Activated naive CD4-positive, alpha-beta T cell treated with anti-CD3 and anti-CD28 coated beads, Interleukin-2, amount 50 U/mL, for 24 hours (primary cell): ENCODE measurements around the gene INAFM2.

Experiments
- H3K27ac Mint-ChIP-seq: one replicate; pipeline ENCODE4 v1.8.0; 2021; ENCODE audit warnings: mild to moderate bottlenecking, mixed read lengths
- H3K27me3 Mint-ChIP-seq: one replicate; pipeline ENCODE4 v1.8.0; 2021; ENCODE audit warnings: mixed read lengths
- H3K36me3 Mint-ChIP-seq: one replicate; pipeline ENCODE4 v1.8.0; 2021; ENCODE audit warnings: mixed read lengths
- H3K4me1 Mint-ChIP-seq: one replicate; pipeline ENCODE4 v1.8.0; 2021; ENCODE audit warnings: mixed read lengths
- H3K4me3 Mint-ChIP-seq: one replicate; pipeline ENCODE4 v1.8.0; 2021; ENCODE audit warnings: mild to moderate bottlenecking, mixed read lengths
- H3K9me3 Mint-ChIP-seq: one replicate; pipeline ENCODE4 v1.8.0; 2021; ENCODE audit warnings: mixed read lengths

Gene INAFM2

DNA sequence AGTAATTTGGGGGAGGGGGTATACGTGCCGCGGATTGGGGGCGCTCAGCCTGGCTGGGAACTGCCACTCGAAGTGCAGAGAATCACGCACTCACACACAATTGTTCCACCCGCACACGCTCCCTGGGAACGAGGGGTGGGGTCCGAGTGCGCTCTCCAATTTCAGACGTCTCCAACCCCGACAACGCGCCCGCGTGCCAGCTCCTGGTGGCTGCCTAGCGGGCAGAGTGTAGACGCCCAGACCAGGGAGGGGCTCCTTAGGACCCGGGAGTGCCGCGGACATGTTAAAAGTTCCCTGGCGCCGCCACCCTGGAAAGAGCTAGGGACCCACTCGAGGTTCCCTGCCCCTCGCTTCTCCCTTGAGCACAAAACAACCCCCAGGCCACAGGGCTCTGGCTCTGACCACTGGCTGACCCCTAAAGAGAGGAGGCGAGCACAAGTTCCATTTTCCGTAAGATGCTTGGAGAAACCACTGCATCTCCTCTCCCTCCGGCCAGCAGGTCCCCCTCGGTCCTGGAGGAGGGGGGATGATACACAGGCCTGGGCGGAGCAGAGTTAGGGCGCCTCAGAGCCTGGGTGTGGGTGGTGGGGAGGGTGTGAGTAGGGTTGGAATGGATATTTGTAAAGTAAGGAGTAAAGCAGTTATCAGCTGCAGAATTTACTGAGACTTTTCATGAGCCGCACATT is 39.7 kb upstream of the INAFM2 start:
- Mint-ChIP-seq H3K27me3 (peaks cover 8% of the 10 kb centered on the region), H3K36me3 (no peaks in the 10 kb centered on the region), H3K27ac (no peak overlapping the region), H3K4me3 (peak overlapping the region; percentile 36), H3K9me3 (no peaks in the 10 kb centered on the region), H3K4me1 (no peaks in the 10 kb centered on the region)

DNA sequence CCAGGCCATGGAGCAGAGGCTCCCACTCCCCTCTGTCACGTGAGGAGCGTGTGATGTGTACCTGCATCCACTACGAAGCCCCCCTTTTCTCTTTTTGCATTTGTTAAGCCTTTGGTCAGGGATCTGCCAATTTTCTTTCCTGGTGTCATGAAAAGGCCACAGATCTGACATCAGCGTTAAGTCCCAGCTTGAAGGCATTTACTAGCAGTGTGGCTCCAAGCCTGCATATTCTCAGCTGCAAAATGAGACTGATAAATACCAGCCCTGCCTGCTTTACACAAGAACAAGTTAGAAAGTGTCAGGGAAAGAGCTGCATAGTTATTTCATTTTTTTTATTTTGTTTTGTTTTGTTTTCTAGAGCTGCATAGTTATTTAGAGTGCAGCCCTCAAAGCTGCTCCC is 38.3 kb upstream of the INAFM2 start:
- no peak overlapping the region for H3K27ac Mint-ChIP-seq
- H3K27me3 Mint-ChIP-seq = peaks cover 6% of the 10 kb centered on the region
- peaks cover 3% of the 10 kb centered on the region for H3K4me1 Mint-ChIP-seq
- H3K36me3 Mint-ChIP-seq = peaks cover 4% of the 10 kb centered on the region
- no peaks in the 10 kb centered on the region for H3K9me3 Mint-ChIP-seq
- H3K4me3 Mint-ChIP-seq = peak overlapping the region; percentile 4

DNA sequence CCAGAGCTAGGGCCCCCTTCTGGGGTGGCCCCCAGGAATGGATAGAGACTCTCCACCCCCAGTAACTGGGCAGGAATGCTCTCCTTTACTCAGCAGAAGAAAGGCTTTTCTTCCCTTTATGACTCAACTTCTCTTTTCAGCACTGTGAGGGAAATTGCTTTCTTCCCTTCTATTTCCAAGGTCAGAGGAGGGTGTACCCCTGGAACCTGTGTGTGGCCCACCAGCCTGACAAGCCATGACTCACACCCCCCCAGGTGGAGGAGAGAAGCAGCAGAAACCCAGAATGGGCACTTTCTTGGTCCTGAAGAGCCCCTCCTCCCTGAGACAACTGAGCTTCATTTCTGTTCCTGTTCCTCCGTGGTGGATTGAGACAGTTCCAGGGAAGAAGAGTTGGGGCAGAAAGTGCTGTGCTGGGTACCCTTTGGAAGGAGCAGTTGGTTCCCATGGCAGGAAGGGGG is 37.9 kb upstream of the INAFM2 start:
- Mint-ChIP-seq H3K27ac (no peak overlapping the region), H3K4me3 (no peak overlapping the region), H3K9me3 (no peaks in the 10 kb centered on the region), H3K4me1 (peaks cover 3% of the 10 kb centered on the region), H3K36me3 (peaks cover 4% of the 10 kb centered on the region), H3K27me3 (peaks cover 3% of the 10 kb centered on the region)

DNA sequence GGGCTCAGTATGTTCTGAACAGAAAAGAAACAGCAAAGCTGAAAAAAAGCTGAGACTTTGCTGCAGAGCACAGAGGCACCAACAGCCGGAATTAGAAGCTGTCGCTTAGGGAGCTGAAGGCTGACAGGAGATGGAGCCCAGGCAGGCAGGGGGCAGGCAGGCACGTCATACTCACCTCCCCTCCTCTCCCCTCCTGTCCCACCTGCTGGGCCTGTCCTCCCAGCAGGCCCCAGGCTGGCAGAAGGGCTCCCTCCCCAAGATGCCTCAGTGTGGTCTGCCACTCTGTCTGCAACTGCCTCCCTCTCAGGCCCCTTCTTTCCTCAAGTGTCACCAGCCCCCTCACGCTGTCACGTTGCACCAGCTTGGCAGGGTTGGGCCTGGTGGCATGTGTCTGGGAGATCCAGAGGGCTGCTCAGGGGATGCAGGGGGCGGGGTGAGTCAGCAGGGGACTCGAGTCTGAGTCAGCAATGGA is 37.4 kb upstream of the INAFM2 start:
- H3K27me3 Mint-ChIP-seq = peaks cover 1% of the 10 kb centered on the region
- H3K4me1 Mint-ChIP-seq = peaks cover 3% of the 10 kb centered on the region
- H3K9me3 Mint-ChIP-seq = no peaks in the 10 kb centered on the region
- H3K27ac Mint-ChIP-seq = no peak overlapping the region
- peaks cover 4% of the 10 kb centered on the region for H3K36me3 Mint-ChIP-seq
- H3K4me3 Mint-ChIP-seq = no peak overlapping the region

DNA sequence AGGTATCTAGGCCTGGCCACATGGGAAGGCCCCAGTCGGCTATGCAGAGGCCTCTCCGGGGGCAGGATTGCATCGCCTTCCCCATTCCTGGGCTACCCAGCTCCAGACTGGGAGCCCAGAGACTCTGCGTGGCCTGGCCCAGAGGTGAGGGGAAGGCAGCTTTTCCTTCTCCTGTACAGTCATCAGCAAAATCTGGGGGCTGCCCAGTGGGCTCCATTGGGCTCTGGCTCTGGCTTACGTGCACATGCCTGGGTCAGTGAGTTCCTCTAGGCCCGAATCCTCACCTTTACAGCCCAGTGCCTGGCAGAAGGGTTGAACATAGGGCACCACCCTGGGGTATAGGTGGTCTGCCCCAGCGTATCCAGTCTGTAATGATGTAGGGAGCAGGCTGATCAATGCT is 36.7 kb upstream of the INAFM2 start:
- Mint-ChIP-seq H3K27me3 (no peaks in the 10 kb centered on the region), H3K27ac (no peak overlapping the region), H3K36me3 (peaks cover 4% of the 10 kb centered on the region), H3K4me1 (peaks cover 3% of the 10 kb centered on the region), H3K4me3 (no peak overlapping the region), H3K9me3 (no peaks in the 10 kb centered on the region)

DNA sequence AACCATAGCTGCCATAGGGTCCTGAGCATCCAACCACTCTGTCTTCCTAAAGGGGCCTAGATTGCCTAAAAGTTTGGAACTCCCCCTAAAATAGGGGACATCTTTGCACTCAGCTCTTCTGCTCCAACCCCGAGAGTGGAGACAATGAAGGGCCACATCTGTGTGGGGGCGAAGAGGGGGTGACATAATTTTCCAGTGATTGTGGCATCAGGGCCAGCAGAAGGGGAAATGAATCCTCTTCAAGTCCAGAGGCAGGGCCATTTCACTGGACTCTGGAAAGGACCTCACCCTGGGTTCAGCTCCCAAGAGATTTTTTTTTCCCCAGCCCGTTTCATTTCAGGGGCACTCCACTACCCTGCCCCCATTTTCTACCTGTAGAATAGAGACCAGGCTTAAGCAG is 36.0 kb upstream of the INAFM2 start:
- Mint-ChIP-seq H3K4me1 (peaks cover 3% of the 10 kb centered on the region), H3K9me3 (no peaks in the 10 kb centered on the region), H3K27ac (no peak overlapping the region), H3K27me3 (no peaks in the 10 kb centered on the region), H3K36me3 (peaks cover 4% of the 10 kb centered on the region), H3K4me3 (no peak overlapping the region)

DNA sequence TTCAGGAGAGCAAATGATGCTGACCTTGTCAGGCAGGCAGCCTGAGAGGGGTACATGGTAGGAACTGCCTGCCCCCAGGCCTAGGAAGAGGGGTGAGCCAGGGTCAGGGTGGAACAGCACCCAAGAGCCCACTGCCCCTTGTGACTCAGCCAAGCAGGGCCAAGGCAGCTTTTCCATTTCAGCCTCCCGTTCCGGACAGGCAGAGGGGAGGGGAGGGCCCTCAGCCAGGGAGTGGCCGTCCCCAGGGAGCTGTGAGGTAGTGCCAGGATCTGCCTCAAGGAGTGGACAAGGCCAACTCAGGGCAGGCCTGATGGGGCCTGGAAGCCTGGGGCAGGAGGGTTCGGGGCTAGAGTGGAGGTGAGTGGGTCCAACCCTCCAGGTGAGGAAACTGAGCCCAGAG is 35.5 kb upstream of the INAFM2 start:
- Mint-ChIP-seq H3K36me3 (peaks cover 4% of the 10 kb centered on the region), H3K4me3 (no peak overlapping the region), H3K27ac (no peak overlapping the region), H3K9me3 (no peaks in the 10 kb centered on the region), H3K27me3 (no peaks in the 10 kb centered on the region), H3K4me1 (peaks cover 3% of the 10 kb centered on the region)

DNA sequence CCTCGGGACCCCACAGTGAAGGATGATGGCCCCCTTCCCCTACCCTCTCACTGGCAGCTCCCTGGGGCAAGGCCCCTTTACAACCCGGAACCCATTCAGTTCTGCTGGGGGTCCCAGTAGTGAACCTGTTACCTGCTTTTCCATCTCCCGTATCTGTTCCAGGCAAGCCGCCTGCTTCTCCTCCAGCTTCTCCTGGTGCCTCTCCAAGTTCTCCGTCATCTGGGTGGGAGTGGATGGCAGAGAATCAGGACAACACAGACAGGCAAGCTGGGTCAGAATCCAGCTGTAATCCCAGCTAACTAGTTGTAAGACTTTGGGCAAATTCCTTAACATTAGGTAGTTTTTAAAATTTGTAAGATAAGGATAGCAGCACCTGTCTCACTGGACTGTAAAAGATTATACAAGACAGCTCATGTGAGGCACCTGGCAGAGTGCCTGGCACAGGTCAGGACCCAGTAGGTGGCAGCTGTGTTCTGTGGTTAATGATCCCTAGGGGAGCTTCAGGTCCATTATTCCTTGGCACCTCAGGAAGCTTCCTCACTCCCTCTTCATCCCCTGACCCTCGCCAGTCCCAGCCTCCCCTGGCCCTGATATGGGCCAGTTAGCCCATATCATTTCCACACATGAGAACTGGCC is 34.2 kb upstream of the INAFM2 start:
- Mint-ChIP-seq H3K4me3 (no peak overlapping the region), H3K27me3 (no peaks in the 10 kb centered on the region), H3K27ac (no peak overlapping the region), H3K9me3 (no peaks in the 10 kb centered on the region), H3K4me1 (peaks cover 3% of the 10 kb centered on the region), H3K36me3 (peaks cover 4% of the 10 kb centered on the region)

DNA sequence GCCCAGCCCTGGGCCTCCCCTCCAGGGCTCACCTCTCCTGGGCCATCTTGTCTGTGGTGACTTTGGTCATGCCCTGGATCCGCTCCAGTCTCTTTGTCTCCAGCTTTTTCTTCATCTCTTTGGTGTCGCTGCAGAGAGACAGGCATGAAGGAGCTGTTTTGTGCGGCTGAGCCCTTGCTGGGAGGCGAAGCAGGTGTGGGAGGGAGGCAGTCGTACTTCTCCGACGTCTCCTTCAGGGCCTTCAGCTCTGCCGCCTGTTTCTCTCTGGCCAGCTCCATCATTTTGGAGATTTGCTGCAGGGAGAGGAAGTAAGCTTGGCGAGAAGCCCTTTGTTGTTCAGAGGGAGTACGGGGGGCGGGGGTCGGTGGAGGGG is 33.0 kb upstream of the INAFM2 start:
- H3K4me1 Mint-ChIP-seq = peaks cover 3% of the 10 kb centered on the region
- no peaks in the 10 kb centered on the region for H3K9me3 Mint-ChIP-seq
- no peak overlapping the region for H3K27ac Mint-ChIP-seq
- H3K27me3 Mint-ChIP-seq = no peaks in the 10 kb centered on the region
- peaks cover 4% of the 10 kb centered on the region for H3K36me3 Mint-ChIP-seq
- no peak overlapping the region for H3K4me3 Mint-ChIP-seq

DNA sequence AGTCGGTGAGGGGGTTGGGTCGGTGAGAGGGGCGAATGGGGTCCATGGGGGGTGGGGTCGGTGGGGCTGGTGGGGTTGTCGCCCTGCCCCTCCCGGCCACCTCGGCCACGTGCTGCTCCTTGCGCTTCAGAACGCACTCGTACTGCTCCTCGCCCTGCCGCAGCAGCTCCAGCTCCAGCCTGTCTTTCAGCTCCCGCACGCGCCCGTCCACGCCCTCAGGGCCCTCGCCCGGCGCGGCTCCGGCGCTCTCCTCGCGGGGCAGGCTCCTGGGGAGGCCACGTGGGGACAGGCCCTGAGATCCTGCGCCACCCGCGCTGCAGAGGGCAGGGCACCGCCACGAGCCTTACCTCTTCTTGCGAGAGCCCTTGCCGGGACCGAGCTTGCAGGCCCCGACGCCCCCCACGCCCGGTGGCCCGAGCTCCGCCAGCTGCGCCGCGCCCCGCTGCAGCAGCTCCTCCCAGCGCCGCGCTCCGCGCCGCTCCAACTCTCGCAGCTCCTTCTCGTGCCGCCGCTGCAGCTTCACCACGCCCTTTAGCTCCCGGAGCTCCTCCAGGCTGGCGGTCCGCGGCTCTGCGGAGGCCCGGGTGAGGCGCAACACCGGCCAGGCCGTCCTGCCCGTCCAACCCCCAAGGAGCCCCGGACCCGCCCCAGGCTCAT is 32.4 kb upstream of the INAFM2 start:
- Mint-ChIP-seq H3K9me3 (no peaks in the 10 kb centered on the region), H3K27me3 (no peaks in the 10 kb centered on the region), H3K4me3 (no peak overlapping the region), H3K27ac (no peak overlapping the region), H3K36me3 (peaks cover 4% of the 10 kb centered on the region), H3K4me1 (peaks cover 3% of the 10 kb centered on the region)

DNA sequence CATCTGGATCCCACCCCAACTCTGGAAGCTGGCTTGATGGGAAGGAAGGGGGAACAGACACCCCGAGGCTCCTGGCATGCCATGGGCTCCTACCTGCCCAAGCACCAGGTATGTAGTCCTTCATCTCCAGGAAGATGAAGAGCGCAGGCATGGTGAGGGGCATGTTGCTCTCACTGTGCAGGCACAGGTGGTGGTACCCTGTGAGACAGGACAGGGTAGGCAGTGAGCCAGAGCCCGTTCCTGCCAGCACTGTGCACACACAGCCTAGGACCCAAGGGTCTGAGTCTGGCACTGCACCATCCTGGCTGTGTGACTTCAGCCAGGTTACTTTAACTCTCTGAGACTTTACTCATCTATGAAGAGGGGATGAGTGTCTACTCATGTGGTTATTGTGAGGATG is 31.2 kb upstream of the INAFM2 start:
- no peak overlapping the region for H3K4me3 Mint-ChIP-seq
- H3K36me3 Mint-ChIP-seq = peaks cover 4% of the 10 kb centered on the region
- H3K27me3 Mint-ChIP-seq = no peaks in the 10 kb centered on the region
- no peaks in the 10 kb centered on the region for H3K9me3 Mint-ChIP-seq
- no peak overlapping the region for H3K27ac Mint-ChIP-seq
- H3K4me1 Mint-ChIP-seq = peaks cover 3% of the 10 kb centered on the region

DNA sequence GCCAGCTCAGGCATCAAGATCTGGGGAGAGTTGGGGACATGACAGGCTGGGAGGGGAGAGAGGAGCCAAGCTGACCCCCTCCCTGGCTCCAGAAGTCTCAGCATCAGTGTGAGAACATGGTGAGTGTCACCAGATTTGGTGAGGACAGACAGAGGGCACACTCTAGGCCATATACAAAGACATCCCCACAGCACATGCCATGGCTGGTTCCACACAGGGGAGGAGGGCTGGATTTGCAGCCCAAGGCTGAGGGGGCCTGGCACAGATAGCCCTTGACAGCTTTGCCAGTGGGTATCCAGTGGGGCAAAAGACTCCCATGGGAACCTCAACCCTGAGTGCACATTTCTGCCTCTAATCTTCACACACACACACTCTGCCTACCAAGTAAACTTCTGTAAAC is 30.5 kb upstream of the INAFM2 start:
- H3K9me3 Mint-ChIP-seq = no peaks in the 10 kb centered on the region
- no peak overlapping the region for H3K4me3 Mint-ChIP-seq
- no peak overlapping the region for H3K27ac Mint-ChIP-seq
- no peaks in the 10 kb centered on the region for H3K27me3 Mint-ChIP-seq
- H3K36me3 Mint-ChIP-seq = peaks cover 4% of the 10 kb centered on the region
- peaks cover 3% of the 10 kb centered on the region for H3K4me1 Mint-ChIP-seq

DNA sequence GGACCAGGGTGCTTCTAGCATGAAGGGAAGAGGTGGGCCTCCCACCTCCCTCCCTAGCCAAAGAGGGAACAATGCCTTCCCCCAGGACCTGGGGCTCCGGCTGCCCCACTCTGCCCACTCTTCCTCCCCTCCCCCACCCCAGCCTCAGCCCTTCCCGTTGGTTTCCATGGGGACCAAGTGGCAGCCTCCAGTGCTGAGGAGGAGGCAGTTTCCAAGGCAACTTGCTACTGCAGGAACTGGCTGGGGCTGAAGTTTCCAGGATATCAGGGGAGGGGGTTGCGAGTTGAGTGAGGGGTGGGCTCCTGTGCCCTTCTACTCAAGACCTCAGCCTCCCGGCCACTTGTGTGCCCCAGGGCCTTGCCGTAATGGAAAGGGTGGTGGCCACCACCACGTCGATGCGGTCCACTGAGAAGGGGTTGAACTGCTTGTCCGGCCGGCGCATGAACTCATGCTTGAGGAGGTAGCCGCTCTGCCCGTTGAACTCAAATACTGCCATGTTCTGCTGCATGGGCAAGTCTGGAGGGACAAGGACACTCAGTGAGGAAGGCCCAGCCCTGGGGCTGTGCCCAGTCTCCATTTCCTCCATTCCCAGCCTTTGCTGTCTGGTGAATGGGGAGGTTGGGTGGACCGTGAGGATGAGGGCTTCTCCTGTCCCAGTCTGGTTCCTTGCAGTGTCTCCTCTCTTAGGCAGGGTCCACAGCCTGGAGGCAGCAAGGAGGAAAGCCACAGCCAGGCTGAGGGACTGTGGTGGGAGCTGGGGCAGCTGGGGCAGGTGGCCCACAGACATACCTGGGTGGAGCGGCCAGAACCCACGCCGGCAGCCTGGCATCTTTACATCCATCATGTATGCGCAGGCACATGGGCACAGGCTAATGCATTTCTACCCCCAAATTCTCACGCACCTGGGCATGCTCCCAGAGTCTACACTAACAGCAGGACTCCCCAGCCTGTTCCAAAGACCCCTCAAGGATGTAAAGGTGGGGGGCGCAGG is 29.3 kb upstream of the INAFM2 start:
- no peak overlapping the region for H3K4me3 Mint-ChIP-seq
- H3K9me3 Mint-ChIP-seq = no peaks in the 10 kb centered on the region
- peaks cover 5% of the 10 kb centered on the region for H3K36me3 Mint-ChIP-seq
- no peaks in the 10 kb centered on the region for H3K27me3 Mint-ChIP-seq
- H3K4me1 Mint-ChIP-seq = peaks cover 3% of the 10 kb centered on the region
- H3K27ac Mint-ChIP-seq = no peak overlapping the region

DNA sequence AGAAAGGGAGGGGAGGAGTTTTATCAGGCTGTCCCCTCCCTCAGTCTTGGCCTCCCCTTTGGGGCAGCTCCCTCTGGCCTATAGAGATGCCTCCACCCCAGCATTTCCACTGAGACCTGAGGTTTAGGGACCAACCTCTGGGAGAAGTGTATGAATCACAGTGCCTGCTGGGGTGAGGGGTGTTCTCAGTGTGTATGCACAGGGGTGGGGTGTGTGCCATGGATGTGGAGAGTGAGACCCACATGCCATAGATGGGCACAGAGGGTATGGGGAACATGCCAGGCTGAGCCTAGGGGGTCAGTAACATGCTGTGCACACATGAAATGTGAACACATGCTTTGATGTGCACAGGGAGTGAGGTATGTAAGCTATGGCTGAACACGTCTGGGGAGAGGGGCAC is 28.2 kb upstream of the INAFM2 start:
- H3K4me1 Mint-ChIP-seq = no peaks in the 10 kb centered on the region
- no peak overlapping the region for H3K4me3 Mint-ChIP-seq
- no peaks in the 10 kb centered on the region for H3K9me3 Mint-ChIP-seq
- H3K27ac Mint-ChIP-seq = no peak overlapping the region
- peaks cover 10% of the 10 kb centered on the region for H3K36me3 Mint-ChIP-seq
- no peaks in the 10 kb centered on the region for H3K27me3 Mint-ChIP-seq

DNA sequence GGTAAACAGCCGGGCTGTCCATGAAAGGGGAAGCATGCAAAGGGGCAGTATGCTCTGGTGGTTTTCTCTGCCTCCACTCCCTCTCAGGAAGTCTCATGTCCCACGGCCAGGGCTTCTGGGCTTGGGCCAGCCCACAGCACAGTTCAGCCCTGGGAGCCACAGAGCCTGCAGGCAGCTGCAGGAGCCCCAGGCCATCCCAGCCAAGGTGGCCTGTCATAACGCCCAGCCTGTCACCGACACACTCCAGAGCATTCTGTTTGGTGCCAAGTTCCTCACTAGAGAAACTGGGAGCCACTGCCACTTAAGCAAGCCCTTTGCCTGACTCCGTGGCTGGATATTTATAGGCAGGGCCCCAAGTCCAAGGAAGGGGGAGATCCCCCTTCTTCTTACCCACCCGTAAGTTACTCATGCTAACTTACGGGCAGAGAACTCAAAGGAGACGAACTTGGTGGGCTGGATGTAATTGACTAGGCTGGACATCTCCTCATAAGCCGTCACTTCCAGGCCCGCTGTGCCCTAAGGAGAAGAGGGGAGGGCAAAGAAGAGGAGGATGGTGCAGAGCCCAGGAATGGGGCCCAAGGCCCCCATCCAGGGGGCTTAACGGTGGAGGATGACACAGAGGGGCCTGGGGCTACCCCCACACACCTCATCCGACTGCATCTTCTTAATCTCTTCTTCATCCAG is 27.5 kb upstream of the INAFM2 start:
- no peaks in the 10 kb centered on the region for H3K4me1 Mint-ChIP-seq
- no peaks in the 10 kb centered on the region for H3K9me3 Mint-ChIP-seq
- H3K4me3 Mint-ChIP-seq = no peak overlapping the region
- H3K27ac Mint-ChIP-seq = no peak overlapping the region
- peaks cover 17% of the 10 kb centered on the region for H3K36me3 Mint-ChIP-seq
- H3K27me3 Mint-ChIP-seq = no peaks in the 10 kb centered on the region
